Thymus (tissue), 11 donors: Measurements from ENCODE around the gene RAP1GAP2. TPM values are rescaled to one million over a fixed set of nuclear protein-coding genes. Genes with fewer than 3 reads are reported as not detected.

Experiments
- DNase-seq, 9 donors: peaks; one replicate each; pipeline ENCODE4 v3.0.0-alpha.2; 2013; ENCODE audit warnings: low spot score in 9 of 9, low read depth in 6 of 9, missing footprints in 1 of 9
- H3K27ac ChIP-seq, 2 donors: one replicate each; pipeline ENCODE4 v1.5.1; 2013; ENCODE audit warnings: control low read depth in 1 of 2, low read depth in 1 of 2, low read length in 1 of 2, mild to moderate bottlenecking in 1 of 2, moderate library complexity in 1 of 2
- H3K27me3 ChIP-seq, 2 donors: one replicate each; pipeline ENCODE4 v1.5.1; 2013; ENCODE audit warnings: low read length in 1 of 2; ENCODE audit not compliant: control insufficient read depth in 2 of 2, insufficient read depth in 1 of 2
- H3K36me3 ChIP-seq, 2 donors: one replicate each; pipeline ENCODE4 v1.5.1; 2013; ENCODE audit warnings: low read length in 1 of 2, mild to moderate bottlenecking in 1 of 2, moderate library complexity in 1 of 2; ENCODE audit not compliant: control insufficient read depth in 2 of 2, insufficient read depth in 2 of 2
- H3K4me1 ChIP-seq, 2 donors: one replicate each; pipeline ENCODE4 v1.5.1; 2013; ENCODE audit warnings: low read length in 2 of 2; ENCODE audit not compliant: control insufficient read depth in 2 of 2, insufficient read depth in 2 of 2
- H3K4me3 ChIP-seq, 2 donors: one replicate each; pipeline ENCODE4 v1.5.1; 2013; ENCODE audit warnings: low read length in 2 of 2, control low read depth in 1 of 2, mild to moderate bottlenecking in 1 of 2
- H3K9me3 ChIP-seq, 2 donors: one replicate each; pipeline ENCODE4 v1.5.1; 2013; ENCODE audit warnings: low read length in 1 of 2, mild to moderate bottlenecking in 1 of 2; ENCODE audit not compliant: control insufficient read depth in 2 of 2, insufficient read depth in 1 of 2
- WGBS: extraction: QIAGEN DNeasy Blood & Tissue Kit; methylation state at CpG from one replicate; pipeline ENCODE4 v1.1.7; 2013; 5-methylcytosine and 5-hydroxymethylcytosine counted together
- polyA plus RNA-seq: library from polyadenylated mRNA; stranded (reverse); fragments of 200-250 nt; gene quantifications from one replicate; pipeline ENCODE4 v1.2.3, GENCODE V29; 2013
- total RNA-seq: library from RNA; stranded (reverse); fragments of 120-200 nt; gene quantifications from one replicate; pipeline ENCODE4 v1.2.4, GENCODE V29; 2013
- donor health status: healthy.

The RAP1GAP2 gene
- total and polyA plus RNA-seq, 2 donors, result 1.6 to 3.8 TPM

DNA sequence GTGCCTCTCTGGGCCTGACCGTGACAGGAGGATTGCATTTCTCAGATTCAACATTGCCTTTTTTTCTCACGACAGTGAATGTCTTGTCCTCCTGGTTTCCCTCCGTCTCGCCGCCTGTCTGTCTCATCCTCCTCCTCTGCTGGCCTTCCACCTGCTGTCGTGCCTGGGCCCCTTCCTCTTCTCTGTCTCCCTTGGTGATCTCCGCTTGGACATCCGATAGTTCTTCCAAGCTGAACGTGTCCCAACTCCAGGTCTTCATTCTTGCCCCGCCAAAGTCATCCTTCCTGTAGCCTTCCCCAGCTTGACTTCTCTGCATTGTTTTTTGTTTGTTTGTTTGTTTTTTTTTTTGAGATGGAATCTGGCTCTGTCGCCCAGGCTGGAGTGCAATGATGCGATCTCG lies 79.4 kb downstream of the RAP1GAP2 start:
- H3K36me3 ChIP-seq, result no peaks in the 10 kb centered on the region
- H3K9me3 ChIP-seq, result no peaks in the 10 kb centered on the region
- no peaks in the 10 kb centered on the region for H3K27me3 ChIP-seq
- H3K4me1 ChIP-seq, result peaks cover 0 to 7% of the 10 kb centered on the region in 2 donors
- H3K27ac ChIP-seq, result no peak overlapping the region
- DNase-seq, result no peak
- WGBS, result 95% methylated on average over 13 of the region's 13 CpGs
- H3K4me3 ChIP-seq, result no peak overlapping the region

DNA sequence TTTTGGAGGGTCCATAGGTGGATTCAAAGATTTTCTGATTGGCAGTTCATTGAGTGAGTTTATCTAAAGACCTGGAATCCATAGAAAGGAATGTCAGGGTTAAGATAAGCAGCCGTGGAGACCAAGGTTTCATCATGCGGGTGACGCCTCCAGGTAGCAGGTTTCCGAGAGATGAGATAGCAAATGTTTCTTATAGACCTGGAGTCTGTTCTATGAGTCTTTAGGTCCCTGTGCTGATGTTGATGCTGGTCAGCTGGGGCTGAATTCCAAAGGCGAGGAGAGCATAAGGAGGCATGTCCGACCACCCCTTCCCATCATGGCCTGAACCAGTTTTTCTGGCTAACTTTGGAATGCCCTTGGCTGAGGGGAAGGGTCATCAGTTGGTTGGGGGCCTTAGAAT lies 80.2 kb downstream of the RAP1GAP2 start:
- no peak for DNase-seq
- Histone ChIP-seq H3K4me1 (peaks cover 0 to 7% of the 10 kb centered on the region in 2 donors), H3K4me3 (no peak overlapping the region), H3K27ac (no peak overlapping the region), H3K36me3 (no peaks in the 10 kb centered on the region), H3K9me3 (no peaks in the 10 kb centered on the region), H3K27me3 (no peaks in the 10 kb centered on the region)
- WGBS, result 93% methylated on average over 6 of the region's 6 CpGs

DNA sequence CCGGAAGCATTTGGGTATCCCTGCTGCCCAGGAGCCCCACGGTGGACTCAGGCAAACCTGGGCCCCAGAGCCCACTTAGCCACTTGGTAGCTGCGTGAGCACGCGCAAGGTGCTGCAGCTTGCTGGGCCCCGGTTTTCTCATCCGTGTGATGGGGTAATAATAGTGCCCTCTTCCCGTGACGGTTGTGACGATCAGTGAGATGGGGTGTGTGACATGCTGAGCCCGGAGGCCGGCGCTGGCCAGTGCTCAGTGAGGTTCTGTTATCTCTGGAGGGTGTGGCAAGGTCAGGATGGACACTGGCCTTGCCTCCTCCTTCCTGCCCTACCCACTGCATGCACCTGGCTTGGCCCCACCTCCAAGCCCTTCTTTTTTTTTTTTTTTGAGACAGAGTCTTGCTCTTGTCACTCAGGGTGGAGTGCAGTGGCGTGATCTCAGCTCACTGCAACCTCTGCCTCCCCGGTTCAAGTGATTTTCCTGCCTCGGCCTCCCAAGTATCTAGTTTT lies 82.6 kb downstream of the RAP1GAP2 start:
- Histone ChIP-seq H3K27ac (no peak overlapping the region), H3K9me3 (no peaks in the 10 kb centered on the region), H3K4me3 (no peak overlapping the region), H3K27me3 (no peaks in the 10 kb centered on the region), H3K4me1 (peaks cover 0 to 9% of the 10 kb centered on the region in 2 donors), H3K36me3 (no peaks in the 10 kb centered on the region)
- 95% methylated on average over 16 of the region's 16 CpGs for WGBS
- no peak for DNase-seq

DNA sequence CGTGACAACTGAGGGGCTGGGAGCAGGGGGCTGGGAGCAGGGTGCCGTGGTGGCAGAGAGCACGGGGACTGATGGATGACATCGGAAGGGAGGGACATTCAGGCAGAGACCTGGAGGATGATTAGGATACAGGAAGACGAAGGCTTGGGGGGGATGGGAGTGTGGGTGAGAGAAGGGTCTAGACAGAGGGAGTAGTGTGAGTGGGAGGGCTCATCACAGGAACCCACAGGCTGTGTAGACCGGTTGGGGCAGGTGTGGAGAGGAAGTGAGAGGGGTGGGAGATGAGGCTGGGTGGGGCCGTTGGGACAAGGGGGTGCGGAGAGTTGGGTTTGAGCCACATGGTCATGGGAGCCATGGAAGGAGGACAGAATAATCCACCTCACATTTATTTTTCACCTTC lies 83.8 kb downstream of the RAP1GAP2 start:
- WGBS, result 58% methylated on average over 8 of the region's 8 CpGs
- Histone ChIP-seq H3K9me3 (no peaks in the 10 kb centered on the region), H3K4me1 (peaks cover 0 to 10% of the 10 kb centered on the region in 2 donors), H3K4me3 (no peak overlapping the region), H3K27me3 (no peaks in the 10 kb centered on the region), H3K36me3 (no peaks in the 10 kb centered on the region), H3K27ac (no peak overlapping the region)
- DNase-seq, result peak in 1 of 9 donors; percentile 13

DNA sequence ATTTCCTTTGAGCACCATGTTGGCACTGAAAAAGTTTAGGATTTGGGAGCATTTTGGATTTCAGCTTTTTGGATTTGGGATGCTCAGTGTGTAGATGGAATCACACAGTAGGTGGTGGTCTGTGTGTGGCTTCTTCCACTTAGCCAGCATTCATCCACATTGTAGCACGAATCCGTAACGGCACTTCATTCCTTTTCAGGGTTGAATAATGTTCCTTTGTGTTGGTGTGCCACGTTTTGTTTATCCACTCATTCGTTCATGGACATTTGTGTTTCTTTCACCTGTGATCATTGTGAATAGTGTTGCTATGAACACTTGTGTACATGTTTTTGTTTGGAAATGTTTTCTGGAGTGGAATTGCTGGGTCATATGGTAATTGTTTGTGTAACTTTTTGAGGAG lies 85.1 kb downstream of the RAP1GAP2 start:
- WGBS, result 98% methylated on average over 5 of the region's 5 CpGs

DNA sequence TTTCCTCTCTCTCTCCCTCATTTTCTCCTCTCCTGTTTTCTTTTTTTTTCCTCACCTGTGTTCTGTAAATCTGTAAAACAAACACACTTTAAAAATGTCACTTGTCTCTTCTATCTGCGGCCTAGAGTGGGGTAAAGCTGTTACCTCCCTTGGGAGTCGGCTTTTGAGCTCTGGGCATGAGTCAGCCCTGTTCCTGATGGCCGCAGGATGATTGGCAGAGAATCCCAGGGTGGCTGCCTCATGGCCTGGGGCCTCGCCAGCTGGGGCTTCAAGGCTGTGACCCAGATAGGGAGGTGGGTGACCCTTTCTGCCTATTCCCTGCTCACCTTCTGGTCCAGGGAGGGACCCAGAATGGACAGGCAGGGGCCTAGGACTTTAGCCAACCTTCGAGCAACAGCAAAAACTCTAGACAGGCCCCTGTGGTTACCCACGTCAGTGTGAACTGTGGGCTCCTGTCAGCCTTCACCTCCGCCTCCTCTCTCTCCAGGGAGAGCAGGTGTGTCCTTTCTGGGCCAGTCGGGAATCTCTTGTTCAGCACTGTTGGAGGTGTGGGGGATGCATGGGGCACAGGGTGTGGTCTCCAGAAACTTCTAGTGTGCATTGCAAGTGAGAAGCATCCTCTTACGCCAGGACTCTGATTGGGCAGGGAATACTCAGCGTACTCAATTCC lies 87.4 kb downstream of the RAP1GAP2 start:
- no peak for DNase-seq
- H3K27me3 ChIP-seq, result no peaks in the 10 kb centered on the region
- H3K4me1 ChIP-seq, result peaks cover 0 to 10% of the 10 kb centered on the region in 2 donors
- 65% methylated on average over 10 of the region's 10 CpGs for WGBS
- no peak overlapping the region for H3K4me3 ChIP-seq
- no peak overlapping the region for H3K27ac ChIP-seq
- no peaks in the 10 kb centered on the region for H3K9me3 ChIP-seq
- H3K36me3 ChIP-seq, result no peaks in the 10 kb centered on the region

More for the DNA sequence above, 85.1 kb downstream of the RAP1GAP2 start:
- H3K4me3 ChIP-seq, result no peak overlapping the region
- no peak for DNase-seq
- H3K9me3 ChIP-seq, result no peaks in the 10 kb centered on the region
- H3K27ac ChIP-seq, result no peak overlapping the region
- H3K4me1 ChIP-seq, result peaks cover 0 to 10% of the 10 kb centered on the region in 2 donors
- no peaks in the 10 kb centered on the region for H3K27me3 ChIP-seq
- no peaks in the 10 kb centered on the region for H3K36me3 ChIP-seq

DNA sequence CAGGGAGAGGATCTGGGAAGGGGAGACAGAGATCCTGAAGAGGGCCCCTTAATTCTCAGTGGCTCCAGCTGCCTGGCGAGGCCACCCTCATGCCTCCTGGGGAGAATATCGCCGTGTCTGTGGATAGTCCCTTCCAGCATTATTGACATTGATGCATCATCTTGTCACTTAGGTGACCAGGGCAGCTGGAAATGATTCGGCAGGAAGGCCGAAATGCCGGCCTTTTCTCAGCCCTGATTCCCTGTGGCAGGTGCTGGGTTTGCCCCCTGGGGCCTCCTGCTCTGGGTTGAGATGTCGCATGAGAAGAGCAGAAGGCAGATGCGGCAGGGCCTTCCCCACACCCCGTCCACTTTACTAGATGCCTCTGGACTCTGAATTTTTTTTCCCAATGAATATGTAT lies 89.5 kb downstream of the RAP1GAP2 start:
- peaks cover 0 to 1% of the 10 kb centered on the region in 2 donors for H3K9me3 ChIP-seq
- no peak for DNase-seq
- no peaks in the 10 kb centered on the region for H3K36me3 ChIP-seq
- H3K27ac ChIP-seq, result no peak overlapping the region
- WGBS, result 94% methylated on average over 9 of the region's 9 CpGs
- no peak overlapping the region for H3K4me3 ChIP-seq
- H3K4me1 ChIP-seq, result peaks cover 0 to 3% of the 10 kb centered on the region in 2 donors
- H3K27me3 ChIP-seq, result no peaks in the 10 kb centered on the region

DNA sequence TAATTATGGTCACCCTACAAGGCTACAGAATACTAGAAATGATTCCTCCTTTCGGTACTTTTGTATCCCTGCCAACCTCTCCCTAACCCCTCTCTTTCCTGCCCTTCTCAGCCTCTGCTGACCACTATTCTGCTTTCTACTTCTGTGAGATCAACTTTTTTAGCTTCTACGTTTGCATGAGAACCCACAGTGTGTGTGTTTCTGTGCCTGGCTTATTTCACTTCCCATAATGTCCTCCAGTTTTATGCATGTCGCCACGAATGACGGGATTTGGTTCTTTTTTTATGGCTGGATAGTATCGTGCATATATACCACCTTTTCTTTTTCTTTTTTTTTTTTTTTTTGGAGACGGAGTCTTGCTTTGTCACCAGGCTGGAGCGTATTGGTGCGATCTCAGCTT lies 92.1 kb downstream of the RAP1GAP2 start:
- H3K4me1 ChIP-seq, result peaks cover 0 to 3% of the 10 kb centered on the region in 2 donors
- peaks cover 0 to 1% of the 10 kb centered on the region in 2 donors for H3K9me3 ChIP-seq
- DNase-seq, result no peak
- H3K4me3 ChIP-seq, result no peak overlapping the region
- no peak overlapping the region for H3K27ac ChIP-seq
- H3K36me3 ChIP-seq, result no peaks in the 10 kb centered on the region
- H3K27me3 ChIP-seq, result no peaks in the 10 kb centered on the region
- WGBS, result 96% methylated on average over 9 of the region's 9 CpGs

DNA sequence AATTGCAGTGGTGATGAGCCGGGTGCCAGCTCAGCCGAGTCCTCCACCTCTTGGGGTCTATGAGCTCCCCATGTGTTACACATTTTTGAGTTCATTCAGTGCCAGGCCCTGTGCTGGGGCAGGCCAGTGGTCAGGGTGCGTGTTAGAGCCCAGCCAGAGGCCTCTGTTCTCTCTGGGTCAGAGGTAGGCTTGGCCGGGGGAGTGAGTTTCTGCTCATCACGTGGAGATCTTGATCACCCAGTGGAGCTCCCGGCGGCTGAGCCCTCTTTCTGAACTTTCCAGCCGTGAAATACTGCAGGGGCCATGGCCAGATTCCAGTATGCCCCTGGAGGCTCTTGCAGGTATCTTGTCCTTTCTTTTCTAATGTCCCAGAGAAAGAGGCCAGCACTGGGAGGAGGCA lies 93.0 kb downstream of the RAP1GAP2 start:
- no peaks in the 10 kb centered on the region for H3K27me3 ChIP-seq
- no peak overlapping the region for H3K27ac ChIP-seq
- no peaks in the 10 kb centered on the region for H3K4me1 ChIP-seq
- WGBS, result 95% methylated on average over 8 of the region's 8 CpGs
- no peak for DNase-seq
- H3K9me3 ChIP-seq, result peaks cover 0 to 1% of the 10 kb centered on the region in 2 donors
- H3K36me3 ChIP-seq, result no peaks in the 10 kb centered on the region
- no peak overlapping the region for H3K4me3 ChIP-seq
